SU-DHL-6 (cell line): ENCODE measurements around the gene SUPT20HL1.

Experiments
- H2AFZ ChIP-seq: fragments of 200-600 bp; sonication (generic); 2 replicates; pipeline ENCODE4 v1.6.1; 2014; ENCODE audit warnings: low read depth, mild to moderate bottlenecking, moderate library complexity, mixed read lengths, antibody characterized with exemption, low read length; ENCODE audit not compliant: severe bottlenecking
- H3F3A ChIP-seq: fragments of 200-600 bp; shearing (Covaris generic); 2 replicates; pipeline ENCODE4 v1.6.0; 2016; ENCODE audit warnings: antibody characterized with exemption, mild to moderate bottlenecking; ENCODE audit not compliant: insufficient read depth
- H3K27ac ChIP-seq: fragments of 200-600 bp; sonication (generic); 2 replicates; pipeline ENCODE4 v1.5.1; 2016; ENCODE audit warnings: low read depth, mild to moderate bottlenecking, low read length, moderate library complexity, mixed read lengths
- H3K27me3 ChIP-seq: fragments of 200-600 bp; sonication (generic), shearing (Covaris generic); 2 replicates; pipeline ENCODE4 v1.6.0; 2014; ENCODE audit warnings: mild to moderate bottlenecking, low read length
- H3K36me3 ChIP-seq: fragments of 200-600 bp; sonication (generic); 2 replicates; pipeline ENCODE4 v1.6.1; 2014; ENCODE audit warnings: mild to moderate bottlenecking, low read length, mixed read lengths
- H3K4me2 ChIP-seq: fragments of 300-600, 200-600 bp; shearing (Covaris generic), sonication (generic); 2 replicates; pipeline ENCODE4 v1.6.0; 2014; ENCODE audit warnings: low read length, low read depth, mild to moderate bottlenecking; ENCODE audit not compliant: poor library complexity, severe bottlenecking
- H3K4me3 ChIP-seq: fragments of 200-600 bp; sonication (generic); 2 replicates; pipeline ENCODE4 v1.5.1; 2014; ENCODE audit warnings: antibody characterized with exemption, low read length, mild to moderate bottlenecking, mixed read lengths; ENCODE audit not compliant: insufficient read depth, poor library complexity, severe bottlenecking
- H3K79me2 ChIP-seq: fragments of 200-600 bp; sonication (generic); 2 replicates; pipeline ENCODE4 v1.6.1; 2014; ENCODE audit warnings: mild to moderate bottlenecking, low read length, moderate library complexity; ENCODE audit not compliant: insufficient read depth
- H3K9ac ChIP-seq: fragments of 200-600 bp; sonication (generic); 2 replicates; pipeline ENCODE4 v1.7.0; 2014; ENCODE audit warnings: mild to moderate bottlenecking, low read length
- H3K9me2 ChIP-seq: fragments of 200-600 bp; sonication (generic); replicated peaks from 2 replicates; pipeline ENCODE4 v1.6.1; 2014; ENCODE audit warnings: low read length; ENCODE audit not compliant: insufficient read depth
- H3K9me3 ChIP-seq: fragments of 200-600 bp; sonication (generic); 2 replicates; pipeline ENCODE4 v1.6.1; 2014; ENCODE audit warnings: low read length, mixed read lengths; ENCODE audit not compliant: insufficient read depth
- H4K20me1 ChIP-seq: fragments of 200-600 bp; sonication (generic); 2 replicates; pipeline ENCODE4 v1.6.1; 2014; ENCODE audit warnings: low read depth, mild to moderate bottlenecking, antibody characterized with exemption, low read length, moderate library complexity, mixed read lengths
- CTCF ChIP-seq: fragments of 200-600 bp; sonication (generic); IDR thresholded peaks from one replicate; pipeline ENCODE4 v1.5.1; 2017; ENCODE audit warnings: antibody characterized with exemption, mild to moderate bottlenecking, low read length, moderate library complexity; ENCODE audit not compliant: insufficient read depth, poor library complexity, severe bottlenecking
- EZH2phosphoT487 ChIP-seq: fragments of 200-600 bp; sonication (generic), shearing (Covaris generic); conservative IDR thresholded peaks from 2 replicates; pipeline ENCODE4 v1.6.1; 2018; ENCODE audit warnings: mild to moderate bottlenecking, antibody characterized with exemption, low read length, moderate library complexity, mixed read lengths

The SUPT20HL1 gene

DNA sequence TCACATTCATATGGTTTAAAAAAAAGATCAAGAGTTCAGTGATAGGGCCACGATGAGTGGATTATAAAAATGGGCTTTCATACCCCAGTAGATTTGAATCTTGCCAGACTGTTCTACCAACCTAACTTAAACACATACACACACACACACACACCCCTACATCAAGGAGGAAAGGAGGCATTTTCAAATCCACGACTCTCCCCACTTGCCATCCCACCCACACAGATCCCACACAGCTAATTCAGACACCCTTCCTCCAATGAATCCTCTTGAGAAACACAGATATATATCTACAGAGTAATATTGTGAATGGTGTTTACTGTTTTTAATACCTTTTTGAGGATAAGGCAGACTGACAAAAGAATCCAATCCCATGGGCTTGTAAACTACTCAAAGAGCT lies 16.8 kb downstream of the SUPT20HL1 start:
- no peak overlapping the region for H3K4me3 ChIP-seq
- H4K20me1 ChIP-seq: no peaks in the 10 kb centered on the region
- no peaks in the 10 kb centered on the region for H3K27me3 ChIP-seq
- no peaks in the 10 kb centered on the region for H3F3A ChIP-seq
- no peaks in the 10 kb centered on the region for H3K79me2 ChIP-seq
- no peak overlapping the region for H3K27ac ChIP-seq
- no peaks in the 10 kb centered on the region for H3K9me3 ChIP-seq
- H3K4me2 ChIP-seq: no peak overlapping the region
- TF ChIP-seq CTCF (no peak), EZH2phosphoT487 (no peak)
- H3K9me2 ChIP-seq: no peaks in the 10 kb centered on the region
- H2AFZ ChIP-seq: no peak overlapping the region
- H3K36me3 ChIP-seq: no peaks in the 10 kb centered on the region
- H3K9ac ChIP-seq: no peak overlapping the region

DNA sequence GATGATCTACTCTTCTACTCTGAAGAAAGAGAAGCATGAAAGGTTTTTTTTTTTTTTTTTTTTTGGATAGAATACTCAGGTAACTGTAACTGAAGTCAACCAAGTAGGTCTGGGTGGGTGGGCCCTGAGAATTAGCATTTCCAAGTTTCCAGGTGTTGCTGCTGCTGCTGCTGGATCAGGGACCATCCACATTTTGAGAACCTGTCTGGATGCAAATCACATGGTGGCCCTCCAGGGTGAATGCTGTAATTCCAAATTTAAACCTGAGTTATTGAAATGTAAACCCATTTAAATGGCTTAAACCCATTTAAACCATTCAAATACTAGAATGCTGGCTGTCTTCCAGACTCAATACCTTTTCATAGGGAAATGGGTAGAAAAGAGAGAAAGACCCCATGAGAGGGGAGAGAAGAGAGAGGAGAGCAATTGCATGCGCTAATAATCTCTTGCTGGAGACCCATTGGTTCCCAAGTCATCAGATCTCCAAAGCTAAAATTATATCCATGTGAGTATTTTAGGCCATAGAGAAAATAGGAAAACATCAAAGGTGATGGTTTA lies 17.6 kb downstream of the SUPT20HL1 start:
- Histone ChIP-seq H3K4me3 (no peak overlapping the region), H3K27ac (no peak overlapping the region), H3F3A (no peaks in the 10 kb centered on the region), H3K9me2 (no peaks in the 10 kb centered on the region), H3K9ac (no peak overlapping the region), H3K79me2 (no peaks in the 10 kb centered on the region), H2AFZ (no peak overlapping the region), H3K9me3 (no peaks in the 10 kb centered on the region), H3K4me2 (no peak overlapping the region), H4K20me1 (no peaks in the 10 kb centered on the region), H3K27me3 (no peaks in the 10 kb centered on the region), H3K36me3 (no peaks in the 10 kb centered on the region)
- no peak for TF ChIP-seq CTCF
- no peak for TF ChIP-seq EZH2phosphoT487

GRCh38 chrX:24378706-24379105 lies 18.3 kb downstream of the SUPT20HL1 start:
- Histone ChIP-seq H3K27me3 (no peaks in the 10 kb centered on the region), H3K4me2 (no peak overlapping the region), H3K9me3 (no peaks in the 10 kb centered on the region), H4K20me1 (no peaks in the 10 kb centered on the region), H3K79me2 (no peaks in the 10 kb centered on the region), H3F3A (no peaks in the 10 kb centered on the region), H2AFZ (no peak overlapping the region), H3K9ac (no peak overlapping the region), H3K36me3 (no peaks in the 10 kb centered on the region), H3K4me3 (no peak overlapping the region), H3K9me2 (no peaks in the 10 kb centered on the region), H3K27ac (no peak overlapping the region)
- TF ChIP-seq EZH2phosphoT487: no peak
- no peak for TF ChIP-seq CTCF
